Glomerular visceral epithelial cell (primary cell): ENCODE data around the gene THSD7A.
"Not testable (repeated sequence)": the region's sequence is repeated elsewhere in the genome, so short reads cannot be mapped to it uniquely, and the experiment has no call there.

Experiments used
- DNase-seq: peaks from one replicate; pipeline ENCODE4 v3.0.0-alpha.2; 2016; ENCODE audit errors: extremely low spot score

THSD7A gene

DNA sequence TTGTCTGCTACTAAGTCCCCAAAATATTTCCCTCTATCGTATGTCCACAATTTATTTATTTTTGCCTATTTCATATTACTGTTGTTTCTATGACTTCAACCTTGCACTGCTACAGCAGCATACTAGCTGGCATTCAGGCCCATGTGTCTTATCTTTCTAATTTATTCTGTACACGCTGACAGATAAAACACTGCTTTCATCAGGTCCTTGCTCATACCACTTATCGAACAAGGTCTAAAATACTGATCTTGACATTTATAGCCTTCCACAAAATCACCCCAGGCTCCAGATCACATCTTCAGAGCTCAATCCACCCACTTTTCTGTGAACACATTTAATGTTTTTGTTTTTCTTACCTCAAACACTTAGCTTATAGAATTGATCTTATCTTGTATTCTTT is 374.6 kb downstream of the THSD7A start:
- no peak for DNase-seq

GRCh38 chr7:11456574-11456973 is 375.4 kb downstream of the THSD7A start:
- DNase-seq = no peak

- no peak for DNase-seq
These were observed 379.5 kb downstream of the THSD7A start for GRCh38 chr7:11452476-11452875.

DNA sequence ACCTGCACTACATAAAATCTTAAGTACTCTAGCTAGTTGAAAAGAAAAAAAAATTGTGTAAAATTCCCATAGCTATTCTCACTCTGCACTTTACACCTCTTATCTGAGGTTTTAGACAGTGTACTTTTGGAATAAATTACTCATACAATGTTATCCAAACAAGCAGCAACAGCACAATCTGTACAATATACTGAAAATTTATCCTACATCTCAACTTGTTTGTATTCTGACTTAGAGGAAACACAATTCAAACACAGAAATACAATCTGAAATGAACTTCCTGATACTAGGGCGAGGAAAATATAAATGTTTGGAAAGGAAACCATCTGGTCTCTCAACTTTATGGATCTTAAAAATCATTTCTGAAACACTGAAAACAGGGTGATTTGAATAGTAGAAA is 381.7 kb downstream of the THSD7A start:
- no peak for DNase-seq

DNA sequence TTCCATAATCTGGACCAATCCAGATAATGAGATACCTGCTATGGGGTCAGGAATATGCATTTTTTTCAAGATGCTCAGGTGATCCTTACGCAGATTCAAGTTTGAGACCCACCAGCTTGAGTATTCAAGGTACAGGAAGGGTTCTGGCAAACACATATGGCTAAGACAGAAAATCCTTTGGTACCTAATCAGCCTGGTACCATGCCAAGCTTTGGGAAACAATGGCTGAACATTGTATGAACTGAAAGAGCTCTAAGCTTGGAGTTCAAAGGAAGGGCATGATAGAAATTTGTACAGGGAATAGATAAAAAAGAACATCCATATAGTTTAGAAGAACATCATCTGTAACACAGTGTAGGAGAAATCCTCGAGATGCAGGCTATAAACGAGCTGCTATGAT is 382.7 kb downstream of the THSD7A start:
- no peak for DNase-seq

GRCh38 chr7:11448323-11448722 is 383.7 kb downstream of the THSD7A start:
- no peak for DNase-seq

DNA sequence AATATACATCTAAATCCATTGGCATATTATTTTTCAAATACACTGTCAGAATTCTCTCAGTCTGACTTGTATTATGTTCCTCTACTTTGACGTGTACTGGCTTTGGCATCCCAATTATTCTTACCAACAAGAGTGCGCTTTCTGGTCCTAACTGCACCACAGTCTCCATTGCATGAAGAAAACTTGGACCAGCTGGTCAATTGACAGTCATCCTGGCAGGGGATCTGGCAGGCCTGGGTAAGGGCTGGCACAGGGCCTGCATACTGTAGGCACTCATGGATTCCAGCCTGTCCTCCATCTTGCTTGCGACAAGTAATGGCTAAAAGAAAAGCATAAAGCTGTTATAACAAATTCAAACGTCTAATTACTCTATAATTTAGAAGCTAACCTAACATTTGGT is 384.9 kb downstream of the THSD7A start:
- DNase-seq = no peak

- not testable (repeated sequence) for DNase-seq
These were observed 388.1 kb downstream of the THSD7A start for GRCh38 chr7:11443934-11444333.

DNA sequence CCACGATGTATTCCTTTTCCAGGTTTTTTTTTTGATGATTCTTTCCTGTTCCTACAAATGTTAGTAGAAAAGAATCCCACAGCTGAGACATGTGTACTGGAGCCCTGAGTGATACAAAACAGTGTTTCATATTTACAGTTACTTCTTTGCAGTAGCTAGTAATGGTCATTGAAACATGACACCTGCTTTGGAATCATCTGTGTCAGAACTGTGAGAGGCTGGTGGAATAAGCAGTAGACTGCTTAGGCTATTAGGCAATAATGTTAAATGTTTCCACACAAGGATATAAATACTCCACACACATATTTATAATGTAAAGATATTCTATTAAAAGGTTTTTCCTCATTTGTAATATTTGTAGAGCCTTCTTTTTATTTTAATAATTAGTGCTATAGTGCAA is 394.0 kb downstream of the THSD7A start:
- no peak for DNase-seq

- DNase-seq = no peak
These were observed 395.0 kb downstream of the THSD7A start for GRCh38 chr7:11436773-11437524.

DNA sequence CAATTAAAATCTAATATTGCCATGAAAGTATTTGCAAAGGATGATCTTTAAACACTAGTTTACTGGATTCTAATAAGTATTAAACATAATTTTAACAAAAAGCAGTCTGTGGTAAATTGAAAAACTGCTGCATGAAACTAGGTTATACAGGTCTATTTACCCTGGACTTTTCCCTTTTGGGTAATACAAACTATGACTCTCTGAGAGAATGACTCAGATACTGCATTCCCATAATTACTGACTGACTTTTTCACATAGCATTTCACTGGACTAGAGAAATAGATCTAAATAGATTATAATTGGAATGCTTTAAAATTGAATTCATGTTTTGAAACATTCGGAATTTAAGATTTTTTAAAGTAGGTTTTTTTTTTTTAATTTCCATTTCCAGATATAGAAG is 395.7 kb downstream of the THSD7A start:
- DNase-seq = no peak

GRCh38 chr7:11434366-11434765 is 397.6 kb downstream of the THSD7A start:
- no peak for DNase-seq

GRCh38 chr7:11430841-11431240 is 401.2 kb downstream of the THSD7A start:
- DNase-seq = no peak

DNA sequence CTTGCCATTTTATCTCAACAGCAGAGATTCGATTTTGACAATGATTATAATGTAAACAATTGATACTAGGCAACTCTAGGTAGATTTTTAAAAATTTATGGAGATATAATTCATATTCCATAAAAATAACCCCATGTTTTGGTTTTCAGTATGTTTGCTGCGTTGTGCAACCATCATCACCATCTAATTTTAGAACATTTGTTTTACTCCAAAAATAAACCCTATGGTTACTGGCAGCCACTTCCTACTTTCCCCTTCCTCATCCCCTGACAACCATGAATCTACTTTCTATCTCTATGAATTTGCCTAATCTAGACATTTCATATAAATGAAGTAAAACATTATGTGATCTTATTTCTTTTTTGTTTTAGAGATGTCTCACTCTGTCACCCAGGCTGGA is 401.9 kb downstream of the THSD7A start:
- DNase-seq = no peak

DNA sequence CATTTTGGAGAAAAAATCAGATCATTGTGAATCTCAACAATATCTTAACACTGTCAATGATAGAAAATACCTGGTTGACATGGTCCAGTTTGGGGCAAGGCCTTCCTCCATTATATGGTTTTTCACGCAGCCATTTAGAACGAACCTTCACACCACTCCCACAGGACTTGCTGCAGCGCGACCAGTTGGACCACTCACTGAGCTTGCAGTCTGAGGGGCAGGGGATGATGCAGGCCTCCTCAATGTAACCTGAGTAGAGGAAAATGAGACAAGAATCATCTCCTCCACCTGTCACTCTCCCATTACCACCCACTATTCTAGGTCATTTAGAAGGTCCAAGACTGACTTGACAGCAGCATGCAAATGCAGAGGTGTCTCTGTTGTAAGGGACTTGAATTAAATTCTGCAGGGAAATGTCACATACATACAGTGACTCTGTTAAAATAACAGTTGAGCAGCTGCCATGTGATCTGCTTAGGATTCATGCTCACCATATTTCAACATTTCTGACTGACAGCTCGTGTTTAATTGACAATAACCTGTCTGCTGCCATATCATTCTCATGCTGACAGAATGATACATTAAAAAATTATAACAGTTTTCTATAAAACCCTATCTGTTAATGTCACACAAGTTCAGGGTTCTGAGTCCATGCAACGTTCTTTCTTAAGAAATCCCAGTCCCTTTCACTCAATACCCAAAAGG is 403.0 kb downstream of the THSD7A start:
- no peak for DNase-seq

- peak; percentile 51 for DNase-seq
These were observed 404.2 kb downstream of the THSD7A start for GRCh38 chr7:11427686-11428273.

DNA sequence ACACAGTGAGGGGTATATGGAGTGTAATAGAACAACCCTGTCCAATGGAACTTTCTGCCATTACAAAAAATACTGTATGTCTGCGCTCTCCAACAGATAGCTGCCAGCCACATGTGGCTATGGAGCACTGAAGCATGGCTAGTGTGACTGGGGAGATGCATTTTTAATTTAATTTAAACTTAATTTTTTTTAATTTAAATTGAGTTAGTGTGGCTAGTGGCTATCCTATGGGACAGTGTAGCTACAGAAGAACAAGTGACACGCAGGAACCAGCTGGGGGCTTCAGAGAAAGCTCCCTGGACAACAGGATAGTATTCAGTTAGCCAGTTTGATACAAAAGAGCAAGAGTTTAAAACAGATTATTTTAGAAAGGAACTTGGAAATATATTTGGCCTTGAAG is 408.0 kb downstream of the THSD7A start:
- DNase-seq = no peak

GRCh38 chr7:11420049-11420448 is 411.9 kb downstream of the THSD7A start:
- DNase-seq = no peak

DNA sequence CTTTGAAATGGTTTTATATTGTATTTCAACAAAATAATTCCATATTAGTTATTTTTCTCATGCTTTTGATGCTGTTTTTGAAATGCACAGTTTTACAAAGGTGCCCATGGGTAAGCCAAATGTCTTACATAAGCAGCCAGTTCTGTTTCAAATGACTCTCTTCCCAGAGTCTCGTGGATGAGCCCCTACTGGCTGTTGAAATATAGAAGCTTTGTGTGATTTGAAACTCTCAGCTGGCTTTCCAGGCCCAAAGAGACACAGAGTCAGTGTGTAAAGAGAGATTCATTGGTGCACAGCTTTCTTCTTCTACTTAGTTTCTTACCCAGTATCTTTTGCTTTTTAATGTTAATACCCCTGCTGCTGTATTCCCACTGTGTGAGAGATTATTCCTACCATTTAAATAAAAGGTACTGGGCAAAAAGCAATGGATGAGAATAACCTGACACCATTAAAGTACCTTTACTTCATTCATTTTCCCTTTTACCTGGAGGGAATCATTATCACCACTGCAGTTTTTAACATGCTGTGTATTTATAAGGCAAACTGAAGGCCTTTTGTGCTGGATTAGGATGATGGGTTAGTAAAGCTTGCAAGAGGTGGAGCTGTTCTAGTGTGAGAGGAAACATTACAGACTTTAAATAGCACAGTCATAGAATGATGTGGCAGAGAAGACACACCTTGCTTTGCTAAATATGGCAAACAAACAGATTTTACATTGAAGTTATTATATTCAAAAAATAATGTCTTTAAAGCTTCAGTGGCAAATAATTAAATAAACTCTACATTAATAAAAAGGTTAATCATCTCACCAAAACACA is 415.1 kb downstream of the THSD7A start:
- no peak for DNase-seq

DNA sequence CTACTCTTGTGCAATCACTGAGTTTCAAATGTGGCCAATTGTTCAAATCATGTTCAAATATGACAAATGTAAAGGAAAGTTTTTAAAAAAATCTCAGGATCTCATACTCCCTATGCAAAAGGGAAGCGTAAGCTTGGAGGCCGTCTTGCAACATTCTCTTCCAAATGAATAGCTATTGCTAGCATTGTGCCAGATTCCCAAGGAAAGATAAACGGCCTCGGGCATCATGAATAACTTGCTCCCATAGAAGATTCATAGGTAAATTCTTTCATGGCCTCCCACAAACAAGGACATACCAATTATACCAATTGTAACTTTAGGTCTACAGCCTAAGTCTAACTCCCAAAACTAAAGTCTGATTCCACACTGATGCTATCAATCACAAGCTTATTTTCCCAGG is 416.9 kb downstream of the THSD7A start:
- DNase-seq = no peak

DNA sequence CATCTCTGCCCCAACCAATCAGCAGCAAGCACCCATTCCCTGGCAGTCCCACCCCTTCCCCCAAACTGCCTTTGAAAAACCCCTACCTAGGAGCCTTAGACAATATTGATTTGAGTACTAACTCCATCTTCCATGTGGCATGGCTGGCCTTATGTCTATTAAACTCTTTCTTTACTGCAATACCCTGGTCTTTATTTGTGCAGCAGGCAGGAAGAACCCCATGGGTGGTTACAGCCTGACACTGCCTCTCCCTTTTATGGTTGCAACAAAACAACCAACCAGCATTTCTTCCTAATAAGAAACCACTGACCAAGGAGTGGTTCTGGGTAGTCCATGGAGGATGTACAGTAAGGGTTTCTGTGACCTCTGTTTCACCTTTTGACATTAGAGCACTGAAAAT is 418.1 kb downstream of the THSD7A start:
- no peak for DNase-seq

- DNase-seq = no peak
These were observed 420.0 kb downstream of the THSD7A start for GRCh38 chr7:11412036-11412435.
